HCT116 (cell line): ENCODE results near the gene IFIH1.

Experiments used
- POLR2AphosphoS5 ChIP-seq: IDR thresholded peaks from 2 replicates; pipeline ENCODE4 v1.6.1; 2011; ENCODE audit warnings: mild to moderate bottlenecking, low read depth, low read length, moderate library complexity
- TF ChIP-seq, protein P1 (sequence below), 3 experiments: fragments of 200-600 bp in 1 of 3; sonication (generic) in 1 of 3; IDR thresholded peaks in 2 of 3; conservative IDR thresholded peaks in 1 of 3; 2 replicates each; pipeline ENCODE4 v1.5.1; 2012 to 2017; ENCODE audit warnings: low read depth in 2 of 3, low read length in 2 of 3, antibody characterized with exemption in 1 of 3, borderline replicate concordance in 1 of 3, control low read depth in 1 of 3, mild to moderate bottlenecking in 1 of 3, mixed read lengths in 1 of 3, mixed run types in 1 of 3, moderate library complexity in 1 of 3; ENCODE audit not compliant: insufficient read depth in 1 of 3

DNA sequence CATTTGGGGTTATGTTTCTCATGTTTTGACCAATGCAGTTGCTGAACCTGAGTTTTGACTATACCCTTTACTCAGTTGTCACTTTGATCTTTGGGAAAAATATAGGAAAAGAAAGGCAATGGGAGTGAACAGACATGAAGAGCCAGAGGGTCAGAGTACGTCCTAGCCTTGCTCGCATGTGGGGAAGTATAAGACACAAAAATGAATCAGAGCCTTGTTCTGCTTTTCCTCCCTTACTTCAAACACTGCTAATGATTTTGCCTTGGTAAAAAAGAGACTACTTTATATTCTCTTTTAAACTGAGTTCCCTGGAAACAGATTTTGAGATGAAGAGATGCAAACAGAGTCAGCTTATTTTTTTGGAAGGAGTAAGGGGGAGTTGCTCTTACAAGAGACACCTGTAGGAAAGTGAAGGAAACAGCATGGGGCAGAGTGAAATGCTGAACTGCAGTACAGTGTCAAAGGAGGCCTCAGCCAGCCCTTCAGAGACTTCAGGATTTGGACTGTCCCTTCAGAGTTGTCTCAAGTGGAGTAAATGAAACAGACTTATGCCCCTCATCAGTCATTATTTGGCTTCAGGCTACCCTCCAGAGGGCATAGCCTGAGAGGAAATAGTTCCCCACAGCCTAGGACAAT is 64.1 kb downstream of the IFIH1 start:
- TF ChIP-seq, protein P1, sequence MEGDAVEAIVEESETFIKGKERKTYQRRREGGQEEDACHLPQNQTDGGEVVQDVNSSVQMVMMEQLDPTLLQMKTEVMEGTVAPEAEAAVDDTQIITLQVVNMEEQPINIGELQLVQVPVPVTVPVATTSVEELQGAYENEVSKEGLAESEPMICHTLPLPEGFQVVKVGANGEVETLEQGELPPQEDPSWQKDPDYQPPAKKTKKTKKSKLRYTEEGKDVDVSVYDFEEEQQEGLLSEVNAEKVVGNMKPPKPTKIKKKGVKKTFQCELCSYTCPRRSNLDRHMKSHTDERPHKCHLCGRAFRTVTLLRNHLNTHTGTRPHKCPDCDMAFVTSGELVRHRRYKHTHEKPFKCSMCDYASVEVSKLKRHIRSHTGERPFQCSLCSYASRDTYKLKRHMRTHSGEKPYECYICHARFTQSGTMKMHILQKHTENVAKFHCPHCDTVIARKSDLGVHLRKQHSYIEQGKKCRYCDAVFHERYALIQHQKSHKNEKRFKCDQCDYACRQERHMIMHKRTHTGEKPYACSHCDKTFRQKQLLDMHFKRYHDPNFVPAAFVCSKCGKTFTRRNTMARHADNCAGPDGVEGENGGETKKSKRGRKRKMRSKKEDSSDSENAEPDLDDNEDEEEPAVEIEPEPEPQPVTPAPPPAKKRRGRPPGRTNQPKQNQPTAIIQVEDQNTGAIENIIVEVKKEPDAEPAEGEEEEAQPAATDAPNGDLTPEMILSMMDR (IDR thresholded peaks at IDR 0.05 in 2 of 3, conservative IDR thresholded peaks at IDR 0.05 in 1 of 3; ENCODE audit: borderline replicate concordance in 1 of 3, insufficient read depth in 1 of 3, low read depth in 2 of 3, low read length in 2 of 3): no peak
- no peak for TF ChIP-seq POLR2AphosphoS5
